Esophagus (tissue), 2 donors: Measurements from ENCODE around the gene C1orf21. TPM values are rescaled to one million over a fixed set of nuclear protein-coding genes. Genes with fewer than 3 reads are reported as not detected.
"Not testable (repeated sequence)": the region's sequence is repeated elsewhere in the genome, so short reads cannot be mapped to it uniquely, and the experiment has no call there.

Experiments used
- H3K27ac ChIP-seq, 2 donors: one replicate each; pipeline ENCODE4 v1.5.1; 2013; ENCODE audit warnings: low read depth in 2 of 2, mild to moderate bottlenecking in 2 of 2, inconsistent platforms in 1 of 2, low read length in 1 of 2, moderate library complexity in 1 of 2
- H3K27me3 ChIP-seq, 2 donors: one replicate each; pipeline ENCODE4 v1.6.1; 2013; ENCODE audit warnings: low read length in 2 of 2, control low read depth in 1 of 2, mild to moderate bottlenecking in 1 of 2; ENCODE audit not compliant: insufficient read depth in 2 of 2, control insufficient read depth in 1 of 2
- H3K36me3 ChIP-seq, 2 donors: one replicate each; pipeline ENCODE4 v1.6.1; 2013; ENCODE audit warnings: low read length in 1 of 2; ENCODE audit not compliant: control insufficient read depth in 2 of 2, insufficient read depth in 2 of 2
- H3K4me1 ChIP-seq, 2 donors: one replicate each; pipeline ENCODE4 v1.6.1; 2013; ENCODE audit warnings: low read length in 1 of 2; ENCODE audit not compliant: control insufficient read depth in 2 of 2, insufficient read depth in 2 of 2
- H3K4me3 ChIP-seq, 2 donors: one replicate each; pipeline ENCODE4 v1.5.1; 2013; ENCODE audit warnings: low read length in 2 of 2, mild to moderate bottlenecking in 2 of 2, low read depth in 1 of 2, moderate library complexity in 1 of 2
- H3K9me3 ChIP-seq, 2 donors: one replicate each; pipeline ENCODE4 v1.6.1; 2013; ENCODE audit warnings: mild to moderate bottlenecking in 2 of 2, low read depth in 1 of 2, low read length in 1 of 2, moderate library complexity in 1 of 2; ENCODE audit not compliant: control insufficient read depth in 2 of 2, insufficient read depth in 1 of 2
- WGBS, 2 donors: extraction: QIAGEN DNeasy Blood & Tissue Kit; methylation state at CpG; one replicate each; pipeline ENCODE4 v1.1.7; 2013; 5-methylcytosine and 5-hydroxymethylcytosine counted together
- polyA plus RNA-seq, 2 donors: library from polyadenylated mRNA; stranded (reverse); fragments of 200-250 nt; gene quantifications; one replicate each; pipeline ENCODE4 v1.2.3, GENCODE V29; 2013
- donor health status: healthy with polysubstance abuse.
- donor health status: Bipolar disorder and iron deficiency.

Gene C1orf21, protein sequence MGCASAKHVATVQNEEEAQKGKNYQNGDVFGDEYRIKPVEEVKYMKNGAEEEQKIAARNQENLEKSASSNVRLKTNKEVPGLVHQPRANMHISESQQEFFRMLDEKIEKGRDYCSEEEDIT
- 10 to 100 TPM; 26.8 to 29.7 TPM for polyA plus RNA-seq

DNA sequence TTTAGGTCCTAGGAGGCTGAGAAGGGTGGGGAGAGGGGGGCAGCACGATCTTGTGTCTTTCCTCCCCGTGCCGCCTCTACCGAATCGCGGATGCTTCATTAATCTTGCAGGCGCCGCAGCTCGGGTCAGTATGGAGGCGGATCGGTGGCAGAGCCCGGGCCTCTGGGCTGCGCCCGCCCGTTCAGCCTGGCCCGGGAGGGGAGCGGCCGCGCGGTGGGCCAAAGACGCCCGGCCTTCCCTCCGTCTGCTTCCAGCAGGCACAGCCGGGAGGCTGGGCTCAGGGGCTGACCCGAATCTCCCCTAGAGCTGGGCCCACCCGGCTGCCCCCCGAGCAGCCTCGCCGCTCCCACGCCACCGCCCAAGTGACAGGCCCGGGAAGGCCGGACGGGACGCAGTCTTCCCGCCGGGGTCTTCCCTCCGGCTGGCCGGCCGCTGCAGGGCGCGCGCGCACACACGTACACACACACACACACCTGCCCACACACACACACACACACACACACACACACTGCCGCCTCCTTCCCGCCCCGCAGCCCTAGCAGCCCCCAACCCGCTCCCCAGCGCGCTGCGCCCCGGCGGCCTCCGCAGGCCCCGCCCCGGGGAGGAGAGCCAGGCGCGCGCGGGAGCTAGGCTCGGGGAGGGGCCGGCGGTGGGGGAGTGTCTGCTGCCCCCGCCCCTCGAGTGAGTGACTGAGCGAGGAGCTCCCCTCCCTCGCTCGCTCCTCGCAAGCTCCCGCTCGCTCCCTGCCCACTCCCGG lies at the start of gene C1orf21:
Gene C1orf21, plus strand, starts transcription at position 718 of the 757 bp plus-strand sequence. CDS start 90,481 bp downstream, outside the sequence.
- Histone ChIP-seq H3K9me3 (no peaks in the 10 kb centered on the region), H3K36me3 (no peaks in the 10 kb centered on the region), H3K27me3 (no peaks in the 10 kb centered on the region), H3K4me1 (peaks cover 0 to 2% of the 10 kb centered on the region in 2 donors), H3K27ac (peak within 1 kb of the TSS; percentile 81 to 87), H3K4me3 (peak within 1 kb of the TSS; percentile 81 to 94)
- WGBS, 2 donors = 0 to 1% methylated on average over 51 to 73 of the region's 73 CpGs

DNA sequence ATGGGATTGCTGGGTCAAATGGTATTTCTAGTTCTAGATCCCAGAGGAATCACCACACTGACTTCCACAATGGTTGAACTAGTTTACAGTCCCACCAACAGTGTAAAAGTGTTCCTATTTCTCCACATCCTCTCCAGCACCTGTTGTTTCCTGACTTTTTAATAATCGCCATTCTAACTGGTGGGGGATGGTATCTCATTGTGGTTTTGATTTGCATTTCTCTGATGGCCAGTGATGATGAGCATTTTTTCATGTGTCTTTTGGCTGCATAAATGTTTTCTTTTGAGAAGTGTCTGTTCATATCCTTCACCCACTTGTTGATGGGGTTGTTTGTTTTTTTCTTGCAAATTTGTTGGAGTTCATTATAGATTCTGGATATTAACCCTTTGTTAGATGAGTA lies 49.0 kb upstream of the C1orf21 start:
- H3K4me1 ChIP-seq, H3K36me3 ChIP-seq, H3K9me3 ChIP-seq, H3K27ac ChIP-seq, H3K4me3 ChIP-seq, H3K27me3 ChIP-seq: not testable (repeated sequence)
- WGBS, 2 donors = 75 to 77% methylated on average over 1 of the region's 1 CpG

DNA sequence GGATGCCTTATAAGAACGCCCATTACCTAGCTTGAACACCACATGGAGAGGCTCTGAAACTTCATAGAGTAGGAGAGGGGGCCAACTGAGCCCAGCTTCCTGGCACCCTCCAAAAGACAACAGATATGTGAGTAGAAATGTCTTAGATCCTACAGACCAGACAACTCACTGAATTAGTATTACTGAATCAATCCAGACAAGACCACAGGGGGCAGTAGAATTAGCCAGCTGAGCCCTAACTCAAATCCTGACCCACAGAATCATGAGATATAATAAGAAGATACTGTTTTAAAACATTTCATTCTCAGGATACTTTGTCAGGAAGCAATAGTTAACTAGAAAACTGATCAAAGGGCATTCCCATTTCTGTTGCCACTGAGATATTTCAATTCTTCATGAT lies 45.8 kb upstream of the C1orf21 start:
- WGBS, 2 donors = 93 to 94% methylated on average over 1 of the region's 1 CpG
- Histone ChIP-seq H3K4me1 (no peaks in the 10 kb centered on the region), H3K9me3 (no peaks in the 10 kb centered on the region), H3K4me3 (no peak overlapping the region), H3K27ac (no peak overlapping the region), H3K27me3 (no peaks in the 10 kb centered on the region), H3K36me3 (no peaks in the 10 kb centered on the region)

DNA sequence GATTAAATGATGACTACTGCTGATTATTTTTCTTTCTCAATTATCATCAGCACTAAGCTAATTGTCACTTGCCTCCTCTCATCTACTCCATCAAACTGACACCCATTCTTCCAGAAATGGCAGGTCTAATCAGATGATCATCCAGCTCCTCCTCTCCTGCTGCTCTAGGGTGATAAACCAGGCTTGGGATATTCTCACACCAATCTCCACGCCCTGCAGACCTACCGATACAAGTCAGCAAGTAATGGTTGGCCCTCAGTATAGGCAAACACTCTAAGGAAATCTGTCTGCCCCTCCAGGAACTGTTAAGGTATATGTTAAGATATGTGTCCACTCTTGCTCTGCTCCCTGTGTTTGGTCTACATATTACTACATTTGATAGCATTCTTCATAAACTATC lies 36.3 kb upstream of the C1orf21 start:
- Histone ChIP-seq H3K36me3 (no peaks in the 10 kb centered on the region), H3K4me1 (no peaks in the 10 kb centered on the region), H3K9me3 (no peaks in the 10 kb centered on the region), H3K27ac (no peak overlapping the region), H3K4me3 (no peak overlapping the region), H3K27me3 (no peaks in the 10 kb centered on the region)
- WGBS, 2 donors = 87% methylated on average over 2 of the region's 2 CpGs

DNA sequence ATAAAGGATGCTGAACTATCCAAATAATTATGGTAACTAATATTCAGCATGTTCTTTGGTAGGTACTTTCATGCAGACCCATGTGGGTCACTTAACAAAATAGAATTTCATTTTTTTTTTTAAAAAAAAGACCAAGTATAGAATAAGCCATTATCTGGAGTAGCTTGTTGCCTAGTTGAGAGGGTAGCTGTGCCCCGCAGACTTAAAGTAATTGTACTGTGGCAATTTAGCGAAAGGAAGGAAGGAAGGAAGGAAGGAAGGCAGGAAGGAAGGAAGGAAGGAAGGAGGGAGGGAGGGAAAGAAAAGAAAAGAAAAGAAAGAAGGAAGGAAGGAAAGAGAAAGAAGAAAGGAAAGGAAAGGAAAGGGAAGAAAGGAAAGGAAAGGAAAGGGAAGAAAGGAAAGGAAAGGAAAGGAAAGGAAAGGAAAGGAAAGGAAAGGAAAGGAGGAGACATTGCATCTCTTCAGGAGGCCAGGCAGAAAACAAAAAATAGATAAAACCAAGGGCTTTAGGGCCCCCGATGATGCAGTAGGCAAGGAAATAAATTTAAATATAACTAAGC lies 35.3 kb upstream of the C1orf21 start:
- WGBS, 2 donors = 89% methylated on average over 3 of the region's 3 CpGs
- H3K9me3 ChIP-seq = no peaks in the 10 kb centered on the region
- no peak overlapping the region for H3K27ac ChIP-seq
- no peak overlapping the region for H3K4me3 ChIP-seq
- no peaks in the 10 kb centered on the region for H3K4me1 ChIP-seq
- no peaks in the 10 kb centered on the region for H3K36me3 ChIP-seq
- no peaks in the 10 kb centered on the region for H3K27me3 ChIP-seq

DNA sequence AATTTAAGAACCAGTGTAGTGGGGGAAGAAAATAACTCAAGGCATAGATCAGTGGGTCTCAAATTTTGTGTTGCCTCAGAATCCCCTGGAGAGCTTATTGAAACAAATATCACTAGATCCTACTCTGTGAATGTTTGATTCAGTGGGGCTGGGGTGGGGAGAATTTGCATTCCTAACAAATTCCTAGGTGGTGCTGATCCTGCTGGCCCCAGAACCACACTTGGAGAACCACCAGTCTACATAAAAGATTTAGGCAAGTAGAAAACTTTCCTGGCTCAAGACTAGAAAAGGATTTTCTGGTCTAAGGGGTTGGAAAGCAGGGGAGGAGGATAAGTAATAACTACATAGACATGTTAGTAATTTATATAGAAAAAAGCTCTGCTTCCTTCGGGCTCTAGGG lies 34.1 kb upstream of the C1orf21 start:
- WGBS, 2 donors = 86 to 90% methylated on average over 1 of the region's 1 CpG
- Histone ChIP-seq H3K9me3 (no peaks in the 10 kb centered on the region), H3K4me3 (no peak overlapping the region), H3K27me3 (no peaks in the 10 kb centered on the region), H3K36me3 (no peaks in the 10 kb centered on the region), H3K4me1 (no peaks in the 10 kb centered on the region), H3K27ac (no peak overlapping the region)

DNA sequence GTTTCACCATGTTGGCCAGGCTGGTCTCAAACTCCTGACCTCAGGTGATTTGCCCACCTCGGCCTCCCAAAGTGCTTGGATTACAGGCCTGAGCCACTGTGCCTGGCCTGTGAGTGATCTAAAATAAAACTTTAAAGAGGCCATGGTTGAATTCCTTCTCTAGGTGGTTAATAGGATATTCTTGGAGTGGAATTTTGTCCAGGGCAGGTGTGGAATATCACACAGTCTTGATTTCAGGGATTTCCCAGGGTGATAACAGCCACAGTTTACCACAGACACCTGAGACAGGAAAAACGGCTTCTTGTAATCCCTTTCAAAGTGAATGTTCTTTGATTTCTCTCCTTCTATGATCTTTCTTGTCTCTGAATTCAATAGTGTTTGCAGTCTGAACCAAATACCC lies 32.1 kb upstream of the C1orf21 start:
- Histone ChIP-seq H3K27ac (no peak overlapping the region), H3K4me3 (no peak overlapping the region), H3K9me3 (no peaks in the 10 kb centered on the region), H3K27me3 (no peaks in the 10 kb centered on the region), H3K36me3 (no peaks in the 10 kb centered on the region), H3K4me1 (no peaks in the 10 kb centered on the region)
- 82 to 86% methylated on average over 2 of the region's 2 CpGs for WGBS, 2 donors

DNA sequence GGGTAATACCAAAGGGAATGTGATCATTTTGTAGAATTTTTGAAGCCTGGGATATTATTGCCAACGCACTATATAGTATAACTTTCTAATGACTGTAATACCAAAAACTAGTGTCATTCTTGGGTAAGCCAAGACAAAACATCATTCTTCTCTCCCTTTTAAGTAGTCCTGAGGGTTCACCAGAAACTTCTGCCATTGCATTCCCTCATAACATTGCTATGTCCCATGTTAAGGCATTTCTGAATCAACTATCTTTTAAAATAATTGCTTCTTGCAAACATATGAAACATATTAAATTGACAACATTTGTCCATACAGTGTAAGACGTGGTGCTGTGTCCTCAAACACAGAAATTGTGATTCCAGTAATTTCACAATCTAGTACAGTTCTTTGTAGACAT lies 29.9 kb upstream of the C1orf21 start:
- no peak overlapping the region for H3K27ac ChIP-seq
- H3K4me1 ChIP-seq = no peaks in the 10 kb centered on the region
- H3K9me3 ChIP-seq = no peaks in the 10 kb centered on the region
- no peaks in the 10 kb centered on the region for H3K36me3 ChIP-seq
- WGBS, 2 donors = 88 to 89% methylated on average over 2 of the region's 2 CpGs
- H3K4me3 ChIP-seq = no peak overlapping the region
- H3K27me3 ChIP-seq = no peaks in the 10 kb centered on the region

DNA sequence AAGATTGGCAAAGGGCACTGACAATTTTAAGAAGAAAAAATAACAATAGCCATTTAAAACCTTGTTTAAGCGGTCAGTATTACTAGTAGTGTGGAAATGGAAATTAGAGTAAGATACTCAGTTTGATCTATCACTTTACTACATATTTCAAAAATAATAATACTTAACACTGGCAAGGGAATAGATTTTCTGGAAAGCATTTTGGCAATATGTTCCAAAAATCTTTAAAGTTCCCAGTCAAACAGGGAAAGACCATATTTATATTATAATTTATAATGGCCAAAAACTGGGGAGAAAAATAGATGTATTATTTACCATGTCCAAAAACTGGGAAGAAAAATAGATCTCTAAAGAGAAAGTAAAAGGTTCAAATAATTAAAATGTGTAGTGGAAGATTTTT lies 28.6 kb upstream of the C1orf21 start:
- H3K4me1 ChIP-seq = no peaks in the 10 kb centered on the region
- H3K27me3 ChIP-seq = no peaks in the 10 kb centered on the region
- no peak overlapping the region for H3K4me3 ChIP-seq
- no peak overlapping the region for H3K27ac ChIP-seq
- WGBS, 2 donors = 94 to 95% methylated on average over 1 of the region's 1 CpG
- no peaks in the 10 kb centered on the region for H3K36me3 ChIP-seq
- H3K9me3 ChIP-seq = no peaks in the 10 kb centered on the region

DNA sequence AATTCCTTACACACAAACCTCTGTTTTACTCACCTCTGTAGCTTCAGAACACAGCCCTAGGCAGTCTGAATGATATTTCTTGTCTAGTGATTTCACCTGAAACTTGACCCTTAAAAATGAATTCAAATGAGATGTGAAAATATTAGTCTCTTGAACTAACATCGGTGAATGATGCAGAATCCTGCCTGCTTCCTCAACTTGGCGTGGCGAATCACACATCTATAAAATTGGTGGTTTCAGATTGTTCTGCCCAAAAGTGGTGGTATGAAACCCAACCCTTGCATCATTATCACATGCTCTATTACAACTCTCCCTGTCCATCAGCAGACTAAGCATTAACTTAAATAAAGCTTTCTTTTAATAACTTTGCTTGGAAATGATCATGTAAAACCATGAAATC lies 26.9 kb upstream of the C1orf21 start:
- no peaks in the 10 kb centered on the region for H3K4me1 ChIP-seq
- no peaks in the 10 kb centered on the region for H3K27me3 ChIP-seq
- no peaks in the 10 kb centered on the region for H3K9me3 ChIP-seq
- no peak overlapping the region for H3K4me3 ChIP-seq
- no peak overlapping the region for H3K27ac ChIP-seq
- 85 to 86% methylated on average over 3 of the region's 3 CpGs for WGBS, 2 donors
- H3K36me3 ChIP-seq = no peaks in the 10 kb centered on the region
